Right ventricle myocardium superior (tissue), 1 donor: Measurements from ENCODE around the gene PSMA1. TPM values are rescaled to one million over a fixed set of nuclear protein-coding genes. Genes with fewer than 3 reads are reported as not detected.
"Not testable (repeated sequence)": the region's sequence is repeated elsewhere in the genome, so short reads cannot be mapped to it uniquely, and the experiment has no call there.

Experiments
- ATAC-seq: fragments of 200-7000 bp; cut with Tn5 transposase; one replicate; pipeline ENCODE4 v1.9.1; 2020; ENCODE audit warnings: mild to moderate bottlenecking; ENCODE audit not compliant: poor library complexity
- DNase-seq: peaks from one replicate; pipeline ENCODE4 v3.0.0-alpha.2; 2020
- intact Hi-C: fragments of 100-400 bp; cut with DNase I; formaldehyde crosslinking; loops from one replicate; pipeline ENCODE4 v1.11.2; 2022
- long read RNA-seq: library from polyadenylated mRNA; unstranded; transcript quantifications from one replicate; pipeline ENCODE4 v2.0.0, GENCODE V29; 2021
- total RNA-seq: library from RNA; stranded (reverse); fragmentation: NEBNext Ultra II Directional; extraction: Animal tissue kit (Norgen Biotek cat#: 25700); gene quantifications from one replicate; pipeline ENCODE4 v1.2.1, GENCODE V29; 2021
- donor health status: DM: no; HTN: yes; CAD: no; lungs with severe emphysema.

Gene PSMA1
- total RNA-seq, result 110 TPM
- long read RNA-seq, transcript PSMA1-209 (10 exons, 1,527 nt), result minor isoform, 7 of 150 reads
- long read RNA-seq, transcript PSMA1-201 (10 exons, 1,505 nt), result major isoform, 128 of 150 reads
- long read RNA-seq, partial matches to known transcripts, result 6 of 150 reads
- long read RNA-seq, other reads (novel, unspliced or antisense), result 9 of 150 reads

DNA sequence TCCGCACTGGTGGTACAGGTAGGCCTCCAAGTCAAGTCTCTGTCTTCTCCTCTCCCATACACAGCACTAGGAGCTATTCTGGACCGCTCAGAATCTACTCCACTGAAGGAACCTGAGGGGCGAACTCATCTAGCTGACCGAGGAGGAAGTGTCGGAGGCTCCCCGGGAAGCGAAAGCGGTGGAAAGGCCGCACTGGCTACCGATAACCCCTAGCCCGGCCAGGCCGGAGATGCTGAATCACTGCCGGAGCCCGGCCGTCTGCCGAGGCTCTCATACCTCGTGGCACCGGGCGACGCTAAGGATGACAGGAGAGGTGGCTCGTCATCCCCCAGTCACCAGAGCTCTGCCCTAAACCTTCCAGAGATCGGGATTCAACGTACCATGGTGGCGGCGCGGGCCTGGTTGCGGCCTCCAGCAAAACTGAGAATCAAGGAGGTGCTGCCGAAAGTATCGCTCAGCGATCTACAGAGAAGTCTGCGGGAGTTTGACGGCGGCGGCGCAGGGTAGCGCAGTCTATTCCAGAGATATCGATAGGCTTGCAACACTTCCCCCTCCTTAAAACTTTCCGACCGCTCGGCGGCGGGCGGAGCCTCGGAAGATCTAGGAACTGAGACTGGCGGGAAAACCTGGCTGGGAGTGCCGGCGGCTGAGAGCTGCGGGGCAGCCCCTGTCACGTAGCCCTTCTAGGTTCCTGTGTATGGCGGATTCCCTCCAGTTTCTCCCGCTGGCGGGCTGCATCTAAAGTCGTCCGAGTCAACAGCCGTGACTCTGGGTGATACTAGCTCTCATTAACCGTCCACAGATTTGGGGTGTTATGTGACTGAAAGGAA, at the start of gene PSMA1:
Gene PSMA1, minus strand, starts transcription at position 470 of the 830 bp plus-strand sequence. Its CDS starts 87 bp downstream, at position 383.
- ATAC-seq (peak; percentile 99), DNase-seq (peak; percentile 97)
- intact Hi-C loops, result no loop called here

DNA sequence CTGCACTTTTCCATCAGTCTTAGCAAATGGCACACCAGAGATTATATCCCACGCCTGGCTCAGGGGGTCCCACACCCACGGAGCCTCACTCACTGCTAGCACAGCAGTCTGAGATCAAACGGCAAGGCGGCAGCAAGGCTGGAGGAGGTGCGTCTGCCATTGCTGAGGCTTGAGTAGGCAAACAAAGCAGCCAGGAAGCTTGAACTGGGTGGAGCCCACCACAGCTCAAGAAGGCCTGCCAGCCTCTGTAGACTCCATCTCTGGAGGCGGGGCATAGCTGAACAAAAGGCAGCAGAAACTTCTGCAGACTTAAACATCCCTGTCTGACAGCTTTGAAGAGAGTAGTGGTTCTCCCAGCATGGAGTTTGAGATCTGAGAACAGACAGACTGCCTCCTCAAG, 49.3 kb upstream of the PSMA1 start:
- intact Hi-C loops, ATAC-seq: not testable (repeated sequence)
- peak; percentile 34 for DNase-seq

DNA sequence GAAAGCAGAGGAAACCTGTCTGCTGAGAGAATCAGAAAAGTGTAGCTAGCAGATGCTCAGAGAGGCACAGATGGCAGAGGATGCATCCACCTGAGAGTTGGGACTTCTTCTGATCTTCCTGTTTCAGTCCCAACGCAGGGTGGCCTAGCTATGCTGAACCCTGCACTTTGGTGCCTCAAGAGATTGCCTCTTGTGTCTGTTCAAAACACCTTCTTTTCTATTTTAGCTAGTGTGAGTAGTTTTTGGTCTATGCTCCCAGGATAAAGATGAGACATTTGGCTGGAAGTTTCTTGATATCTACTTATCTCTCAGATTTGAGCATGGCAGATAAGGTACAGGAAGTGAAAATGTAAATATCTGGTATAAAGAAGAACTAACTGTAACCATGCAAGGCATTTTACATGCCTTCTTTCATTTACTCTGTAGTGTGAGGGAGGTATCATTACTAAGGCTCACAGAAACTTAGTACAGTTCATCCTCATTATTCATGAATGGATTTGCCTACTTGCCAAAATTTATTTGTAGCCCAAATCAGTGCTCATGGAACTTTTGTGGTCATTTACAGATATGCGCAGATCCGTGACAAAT, 47.0 kb upstream of the PSMA1 start:
- DNase-seq (no peak), ATAC-seq (no peak)
- intact Hi-C loops, result no loop called here

DNA sequence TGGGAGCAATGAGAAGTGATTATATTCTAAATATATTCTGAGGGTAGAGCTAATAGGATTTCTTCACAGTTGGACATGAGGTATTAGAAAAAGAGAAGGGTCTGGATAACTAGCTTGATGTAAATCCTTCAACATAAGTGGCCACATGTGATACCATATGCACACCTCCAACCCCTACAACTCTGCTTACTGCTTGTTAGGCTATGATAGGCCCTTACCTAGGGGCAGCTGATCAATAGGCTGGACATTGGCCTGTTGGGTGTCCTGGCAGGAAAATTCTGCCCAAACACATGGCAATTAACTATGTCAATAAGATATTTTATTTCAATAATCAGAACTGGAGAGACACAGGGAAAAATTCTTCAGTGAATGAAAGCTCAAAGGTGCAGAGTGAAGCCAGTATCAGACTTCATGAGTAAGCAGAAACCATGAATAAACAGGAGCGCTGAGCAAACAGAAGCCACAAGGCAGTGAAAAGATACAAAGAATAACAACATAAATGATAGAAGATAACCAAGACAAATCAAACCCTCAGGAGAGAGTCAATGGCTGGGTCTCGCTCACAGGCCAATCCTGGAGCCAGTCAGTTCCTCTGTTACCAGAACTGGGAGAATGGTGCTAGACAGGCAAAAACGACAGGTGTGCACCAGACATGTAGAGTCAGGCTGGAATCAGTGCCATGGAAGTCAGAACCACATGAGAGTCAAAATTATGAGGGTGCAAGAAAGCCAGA, 46.3 kb upstream of the PSMA1 start:
- DNase-seq, result no peak
- ATAC-seq, result no peak
- intact Hi-C loops, result no loop called here

DNA sequence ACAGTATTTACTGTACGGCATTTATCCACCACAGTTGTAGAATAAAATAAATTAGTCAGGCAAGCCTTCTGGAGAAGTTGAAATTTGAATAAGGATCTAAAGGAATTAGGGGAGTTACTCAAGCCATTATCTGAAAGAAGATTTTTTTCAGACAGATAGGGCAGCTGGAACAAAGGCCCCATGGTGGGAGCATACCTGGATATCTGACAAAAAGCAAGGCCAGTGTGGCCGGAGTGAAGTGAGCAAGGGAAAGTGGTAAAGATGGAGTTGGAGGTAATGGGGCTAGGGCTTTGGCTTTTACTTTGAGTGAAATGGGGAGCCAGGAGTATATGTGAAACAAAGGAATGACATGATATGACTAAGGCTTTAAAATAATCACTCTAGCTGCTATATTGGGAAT, 45.7 kb upstream of the PSMA1 start:
- ATAC-seq (no peak), DNase-seq (no peak)
- intact Hi-C loops, result no loop called here

DNA sequence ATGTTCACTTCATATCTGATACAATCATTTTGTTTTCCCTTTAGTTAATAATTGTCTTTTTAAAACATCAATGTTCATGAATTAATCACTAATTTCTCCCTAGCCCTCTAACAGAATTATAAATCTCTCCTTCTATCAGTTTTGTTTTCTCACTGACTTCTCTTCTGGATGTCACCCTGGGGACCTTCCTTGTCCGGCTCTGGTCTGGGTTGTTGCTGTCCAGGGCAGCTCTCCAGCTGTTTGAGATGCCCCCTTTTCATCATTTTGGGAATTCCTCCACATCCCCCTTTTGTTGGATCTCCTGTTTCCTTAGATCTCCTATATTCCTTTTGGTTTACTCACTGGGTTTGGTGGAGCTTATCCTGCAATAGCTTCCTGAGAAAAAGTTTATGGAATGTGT, 35.6 kb upstream of the PSMA1 start:
- intact Hi-C loops, result no loop called here
- DNase-seq, result no peak
- no peak for ATAC-seq

DNA sequence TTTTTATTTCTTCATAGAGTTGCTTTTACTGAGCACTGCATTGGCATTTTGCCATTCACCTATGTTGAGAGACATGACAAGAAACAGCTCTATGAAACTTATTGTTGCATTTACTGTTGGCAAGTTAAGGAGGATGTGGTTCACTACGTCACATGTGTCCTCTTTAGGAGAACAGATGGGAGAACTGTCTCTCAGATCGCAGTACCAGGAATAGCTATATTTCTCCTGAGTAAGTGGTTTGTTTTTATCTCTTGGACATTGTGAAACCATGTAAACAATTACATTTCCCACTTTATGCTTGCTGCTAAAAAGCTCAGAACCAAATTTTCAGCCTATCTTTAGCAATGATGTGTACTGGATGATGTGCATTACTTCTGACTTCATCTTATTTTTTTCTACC, 34.8 kb upstream of the PSMA1 start:
- DNase-seq, result no peak
- peak; percentile 80 for ATAC-seq
- intact Hi-C loops, result no loop called here

DNA sequence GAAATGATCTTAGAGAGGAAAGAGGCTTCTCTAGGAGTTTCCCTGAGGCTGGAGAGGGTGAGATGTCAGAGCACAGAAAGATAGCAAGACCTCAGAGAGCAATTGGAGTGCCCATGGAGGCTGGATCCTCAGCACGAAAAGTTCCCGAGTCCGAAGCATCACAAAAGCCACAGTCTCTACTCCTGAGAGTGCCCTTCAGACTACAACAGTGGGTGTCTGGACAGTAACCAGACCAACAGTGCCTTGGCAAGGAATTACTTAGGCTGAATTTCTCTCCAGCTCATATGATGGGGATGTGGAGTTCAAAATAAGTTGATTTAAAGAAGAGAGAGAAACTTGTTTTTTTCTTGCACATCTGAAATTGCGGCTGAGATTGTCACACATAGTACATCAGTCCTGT, 31.9 kb upstream of the PSMA1 start:
- ATAC-seq (peak; percentile 70), DNase-seq (no peak)
- intact Hi-C loops, result no loop called here

DNA sequence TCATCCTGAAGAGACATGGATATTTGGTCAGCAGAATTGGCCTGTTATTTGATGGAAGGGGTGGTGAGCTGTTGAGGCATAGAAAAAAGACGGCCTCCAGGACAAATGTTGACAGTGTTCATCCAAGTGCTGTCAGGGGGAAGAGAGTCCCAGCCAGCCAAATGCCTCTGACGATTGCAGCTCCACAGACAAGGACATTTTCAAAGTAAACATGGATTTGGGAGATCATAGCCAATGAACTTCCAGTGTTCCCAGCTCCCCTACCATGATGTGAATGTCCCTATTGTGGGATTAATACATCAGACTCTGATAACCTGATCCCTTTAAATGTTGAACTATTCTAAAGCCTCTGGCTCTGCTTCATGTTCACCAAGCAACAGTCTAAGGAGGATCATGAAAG, 31.2 kb upstream of the PSMA1 start:
- DNase-seq, result no peak
- ATAC-seq, result peak; percentile 57
- intact Hi-C loops, result no loop called here

DNA sequence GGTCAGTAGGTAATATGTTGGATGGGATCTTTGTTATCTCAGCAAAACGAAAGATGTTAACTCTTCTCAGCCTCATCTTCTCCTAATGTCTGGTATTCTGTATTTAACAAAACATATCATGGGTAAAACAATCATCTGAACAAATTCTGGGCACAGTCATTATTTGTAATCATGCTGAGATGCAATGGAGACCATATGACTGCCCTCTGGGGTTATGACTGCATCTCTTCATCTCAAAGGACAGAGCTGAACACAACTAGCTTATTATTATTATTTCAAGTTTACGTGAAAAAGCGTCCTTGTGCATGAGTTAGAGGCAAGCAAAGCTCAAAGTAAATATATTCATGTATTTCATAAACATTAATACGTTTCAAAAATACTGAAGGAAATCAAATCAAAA, 29.7 kb upstream of the PSMA1 start:
- ATAC-seq (no peak), DNase-seq (no peak)
- intact Hi-C loops, result no loop called here

DNA sequence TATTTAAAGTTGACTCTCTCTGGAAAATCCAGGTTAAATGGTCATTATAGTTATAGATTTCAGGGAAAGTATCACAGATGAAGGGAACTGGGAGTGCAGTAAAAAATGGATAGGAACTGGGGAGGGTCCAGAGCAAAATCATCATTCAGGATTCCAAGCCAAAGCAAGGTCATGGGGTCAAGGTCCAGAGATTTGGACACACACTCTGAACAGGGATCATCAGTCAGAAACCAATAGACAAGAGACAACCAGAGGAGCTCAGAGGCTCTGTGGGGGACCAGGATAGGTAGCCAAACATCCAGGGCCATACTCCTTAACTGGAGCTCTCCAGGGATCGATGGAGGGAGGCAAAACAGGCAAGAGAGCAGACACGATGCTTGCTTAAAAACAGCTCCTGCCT, 27.3 kb upstream of the PSMA1 start:
- DNase-seq, result no peak
- ATAC-seq, result no peak
- intact Hi-C loops, result no loop called here

DNA sequence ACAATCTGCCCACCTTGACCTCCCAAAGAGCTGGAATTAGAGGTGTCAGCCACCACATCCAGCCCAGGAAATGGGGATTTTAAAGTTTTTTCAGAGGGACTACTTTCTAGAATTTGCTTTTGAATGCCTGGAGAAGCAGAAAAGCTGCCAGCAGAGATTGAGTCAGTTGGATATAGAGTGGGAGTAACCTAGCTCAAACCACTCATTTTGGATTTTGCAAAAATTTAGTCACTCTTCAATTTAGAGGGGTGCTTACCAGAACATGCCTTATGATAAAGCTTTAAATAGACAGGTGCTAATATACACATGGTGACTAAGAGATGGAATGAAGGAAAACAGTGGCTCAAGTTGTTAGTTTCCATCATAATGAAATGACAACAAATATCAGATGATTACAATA, 26.5 kb upstream of the PSMA1 start:
- no peak for DNase-seq
- intact Hi-C loops, result no loop called here

DNA sequence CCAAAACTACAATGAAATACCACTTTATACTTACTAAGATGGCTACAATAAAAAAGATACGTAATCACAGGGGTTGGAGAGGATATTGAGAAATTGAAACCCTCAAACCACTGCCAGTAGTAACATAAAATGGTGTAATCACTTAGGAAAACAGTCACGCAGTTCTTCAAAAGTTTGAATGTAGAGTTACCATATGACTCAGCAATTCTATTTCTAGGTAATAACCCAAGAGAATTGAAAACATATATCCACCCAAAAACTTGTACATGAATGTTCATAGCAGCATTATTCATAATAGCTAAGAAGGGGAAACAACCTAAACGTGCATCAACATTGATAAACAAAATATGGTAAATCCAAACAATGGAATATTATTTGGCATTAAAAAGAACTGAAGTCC, 24.4 kb upstream of the PSMA1 start:
- no peak for DNase-seq
- no peak for ATAC-seq
- intact Hi-C loops, result loop anchor here (5.0 kb wide), 1 partner anchor 98 kb away; the partner anchor contains the start of gene PDE3B

More for the DNA sequence above, 26.5 kb upstream of the PSMA1 start:
- ATAC-seq, result no peak

DNA sequence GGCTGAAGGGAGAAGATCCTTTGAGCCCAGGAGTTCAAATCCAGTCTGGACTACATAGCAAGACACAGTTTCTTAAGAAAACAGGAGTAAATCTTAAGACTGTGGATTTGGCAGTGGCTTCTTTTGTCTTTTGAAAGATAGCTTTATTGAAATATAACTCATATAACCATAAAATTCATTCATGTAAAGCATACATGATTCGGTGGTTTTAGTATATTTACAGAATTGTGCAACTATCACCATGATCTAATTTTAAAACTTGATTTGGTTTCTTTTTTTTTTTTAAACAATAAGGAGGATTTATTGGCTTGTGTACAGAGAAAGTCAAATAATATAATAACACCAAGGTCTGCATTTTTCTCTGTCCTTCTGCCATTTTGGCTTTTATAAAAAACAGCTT, 23.1 kb upstream of the PSMA1 start:
- intact Hi-C loops, result loop anchor here (5.0 kb wide), 1 partner anchor 99 kb away; the partner anchor contains the start of gene PDE3B
- DNase-seq, result no peak
- no peak for ATAC-seq

DNA sequence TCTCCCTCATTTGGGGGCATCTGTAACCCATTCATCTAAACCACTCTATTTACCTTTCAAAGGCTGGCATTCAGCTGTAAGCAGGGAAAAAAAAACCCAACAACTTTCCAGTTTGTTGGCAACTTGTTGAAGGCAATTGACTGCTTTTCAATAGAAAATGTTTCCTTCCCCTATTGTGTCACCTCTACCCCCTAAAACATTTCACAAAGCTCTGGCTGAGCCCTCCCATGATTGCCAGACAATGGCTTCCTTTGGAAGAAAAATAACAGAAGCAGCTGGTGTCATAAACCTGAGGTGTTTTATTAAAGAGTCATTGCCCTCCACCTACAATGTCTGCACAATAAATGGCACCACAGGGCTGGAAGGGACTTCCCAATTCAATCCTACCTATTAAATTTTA, 22.1 kb upstream of the PSMA1 start:
- no peak for ATAC-seq
- no peak for DNase-seq
- intact Hi-C loops, result loop anchor here (5.0 kb wide), 1 partner anchor 100 kb away; the partner anchor contains the start of gene PDE3B

DNA sequence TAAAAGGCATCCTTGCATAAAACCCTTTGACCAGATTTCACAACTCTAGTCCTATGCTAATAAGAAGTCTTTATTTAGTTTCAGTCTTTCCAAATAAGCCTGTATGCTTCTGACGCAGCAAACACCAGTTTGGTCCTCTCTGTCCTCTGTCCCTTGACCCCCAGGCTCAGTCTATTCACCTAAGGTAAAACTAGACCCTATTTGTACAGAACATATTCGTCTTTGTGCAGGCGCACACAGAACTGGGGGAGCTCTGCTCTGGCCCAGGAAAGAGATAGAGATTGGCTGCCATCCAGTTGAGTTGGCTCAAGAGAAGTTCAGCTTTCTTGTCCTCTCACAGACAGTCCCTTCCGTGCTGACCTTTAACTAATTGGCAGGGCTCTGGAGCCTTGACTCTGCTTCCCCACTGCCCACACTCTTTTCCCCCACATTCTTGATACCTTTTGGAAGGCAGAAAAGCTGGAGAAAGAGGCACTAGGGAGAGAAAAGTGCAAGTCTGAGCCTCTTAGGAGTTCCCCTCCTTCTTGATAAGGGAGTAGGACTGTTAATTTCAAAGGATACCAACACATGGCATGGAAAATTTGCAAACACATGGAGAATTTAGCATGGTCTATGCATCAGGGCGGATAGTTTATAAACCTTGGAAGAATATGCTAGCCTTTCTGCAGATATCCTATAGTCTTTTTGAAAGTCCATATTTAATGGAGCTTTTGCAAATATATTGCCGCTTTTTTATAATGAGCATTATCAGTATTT, 21.2 kb upstream of the PSMA1 start:
- intact Hi-C loops, result loop anchor here (5.0 kb wide), 1 partner anchor 101 kb away; the partner anchor contains the start of gene PDE3B
- peak; percentile 84 for ATAC-seq
- no peak for DNase-seq

DNA sequence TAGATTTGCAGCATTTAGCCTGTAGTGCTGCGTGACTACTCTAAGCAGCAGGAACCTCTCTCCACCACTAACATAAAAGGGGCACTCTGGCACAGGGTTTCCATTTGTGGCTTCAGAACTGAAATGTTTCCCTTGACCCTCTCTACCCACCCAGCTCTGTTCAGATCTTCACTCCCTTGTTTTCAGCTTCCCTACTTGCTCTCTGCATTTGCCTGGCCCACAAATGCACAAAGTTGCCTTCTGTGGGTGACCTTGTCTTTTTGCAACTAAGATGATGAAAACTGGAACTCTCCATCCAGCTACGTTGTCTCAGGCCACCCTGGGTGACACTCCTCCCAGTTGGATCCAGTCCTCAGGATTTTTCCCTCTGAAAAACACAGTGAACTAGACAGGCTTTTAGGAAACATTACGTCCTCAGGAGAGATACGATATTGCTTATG, 19.8 kb upstream of the PSMA1 start:
- DNase-seq, result no peak
- peak; percentile 55 for ATAC-seq
- intact Hi-C loops, result loop anchor here (5.0 to 10.0 kb wide), 2 partner anchors 102 to 365 kb away; partner anchors contain the start of gene PDE3B

DNA sequence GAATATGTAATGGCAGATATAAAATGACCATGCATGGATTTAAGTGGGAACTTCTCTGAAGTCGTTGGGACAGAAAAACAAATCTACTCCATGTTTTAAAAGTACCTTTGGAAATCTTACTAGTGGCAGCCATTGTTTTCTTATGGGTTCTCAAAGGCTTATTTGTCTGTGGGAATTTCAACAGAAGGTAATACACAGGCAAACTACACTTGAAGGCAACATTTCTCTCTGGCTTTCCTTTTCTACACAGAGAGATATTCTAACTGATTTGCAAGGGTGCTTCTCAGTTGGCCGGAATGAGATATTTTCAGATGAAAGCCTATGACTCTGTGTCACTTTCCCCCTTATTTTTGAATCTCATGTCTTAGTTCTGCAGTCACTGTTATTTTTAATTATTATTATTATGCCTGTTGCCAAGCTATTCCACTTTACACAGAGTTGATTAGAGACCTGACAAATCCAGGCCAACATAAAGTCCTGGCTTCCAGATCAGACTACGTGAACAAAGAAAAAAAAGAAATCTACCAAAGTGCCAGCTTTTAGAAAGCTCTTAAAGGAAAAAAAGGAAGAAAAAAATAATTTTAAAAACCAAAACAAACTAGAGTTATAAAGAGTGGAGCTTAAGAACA, 18.9 kb upstream of the PSMA1 start:
- DNase-seq, result no peak
- intact Hi-C loops, result loop anchor here (10.0 kb wide), 1 partner anchor 366 kb away; no protein-coding TSS in a partner anchor

More for the DNA sequence above, 18.9 kb upstream of the PSMA1 start:
- ATAC-seq, result peak; percentile 40
